SH-SY5Y (cell line): ENCODE results near the gene SGPP2.

Experiments
- GATA2 ChIP-seq: IDR thresholded peaks from 2 replicates; pipeline ENCODE4 v1.6.1; 2011; ENCODE audit warnings: mild to moderate bottlenecking, low read depth, low read length
- GATA3 ChIP-seq: IDR thresholded peaks from 2 replicates; pipeline ENCODE4 v1.6.1; 2011; ENCODE audit warnings: low read depth, mild to moderate bottlenecking, low read length, moderate library complexity

- TF ChIP-seq GATA2, result no peak
- no peak for TF ChIP-seq GATA3
These were observed 48.5 kb upstream of the SGPP2 start for GRCh38 chr2:222375798-222376197.
